HG03521 (cell line): ENCODE measurements around the gene SMC2.

Experiments used
- ATAC-seq: cut with Tn5 transposase; IDR thresholded peaks from one replicate; pipeline ENCODE4 v1.9.1; 2021; ENCODE audit warnings: mild to moderate bottlenecking, moderate library complexity; ENCODE audit not compliant: unreplicated experiment

Gene SMC2

GRCh38 chr9:104099630-104100029 is 5.5 kb downstream of the SMC2 start:
- ATAC-seq, result no peak

DNA sequence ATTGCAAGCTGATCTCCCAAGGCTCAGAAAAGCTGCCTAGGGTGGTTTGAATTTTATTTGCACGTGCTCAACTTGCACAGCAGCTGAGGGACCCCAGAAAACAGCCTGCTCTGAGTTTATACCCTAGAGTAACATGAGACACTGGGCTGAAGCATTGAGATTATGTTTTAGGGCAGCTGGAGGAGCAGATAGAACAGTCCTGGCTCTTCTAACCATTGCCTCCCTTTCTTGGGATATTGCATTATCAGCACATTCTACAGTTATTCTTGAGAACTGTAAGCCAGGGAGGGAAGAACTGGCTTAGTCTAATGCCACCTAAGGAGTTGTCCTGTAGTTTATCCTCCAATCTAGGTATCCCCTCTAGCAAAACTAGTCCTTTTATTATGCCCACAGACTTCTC is 10.3 kb downstream of the SMC2 start:
- ATAC-seq, result no peak

DNA sequence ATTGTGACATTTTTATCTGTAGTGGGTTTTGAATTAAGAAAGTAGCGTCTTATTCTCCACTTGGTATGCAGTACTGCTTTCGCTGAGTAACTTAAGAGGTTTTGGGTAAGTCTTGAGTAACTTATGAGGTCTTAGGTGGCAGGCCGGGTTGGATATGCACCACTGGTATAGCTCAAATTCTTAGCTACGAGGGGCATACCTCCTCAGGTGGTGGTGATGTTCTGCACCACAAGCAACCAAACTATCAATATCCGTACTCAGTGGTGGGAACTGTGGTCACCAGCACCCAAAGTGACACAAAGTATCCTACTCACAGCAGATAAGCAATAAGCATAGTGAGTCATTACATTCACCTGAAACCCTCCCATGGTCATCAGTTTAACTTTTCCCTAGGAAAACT is 13.7 kb downstream of the SMC2 start:
- no peak for ATAC-seq

DNA sequence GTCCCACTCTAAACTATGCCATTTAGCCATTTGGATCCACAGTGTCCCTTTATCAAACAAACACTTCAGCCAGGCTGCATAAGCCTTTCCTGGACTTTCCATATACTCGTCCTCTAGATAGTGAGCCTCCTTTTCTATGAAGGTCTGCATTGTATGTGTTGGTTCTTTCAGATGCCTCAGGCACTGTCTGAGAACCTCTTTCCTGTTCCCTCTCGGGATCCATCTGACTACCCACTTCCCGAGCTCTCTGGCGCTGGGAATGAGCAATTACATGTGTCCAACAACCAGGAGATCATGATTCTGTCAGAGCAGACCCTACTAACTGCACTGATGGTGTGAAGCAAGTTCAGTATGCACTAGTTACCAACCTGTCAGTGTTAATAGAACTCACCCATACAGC is 14.2 kb downstream of the SMC2 start:
- ATAC-seq, result no peak

DNA sequence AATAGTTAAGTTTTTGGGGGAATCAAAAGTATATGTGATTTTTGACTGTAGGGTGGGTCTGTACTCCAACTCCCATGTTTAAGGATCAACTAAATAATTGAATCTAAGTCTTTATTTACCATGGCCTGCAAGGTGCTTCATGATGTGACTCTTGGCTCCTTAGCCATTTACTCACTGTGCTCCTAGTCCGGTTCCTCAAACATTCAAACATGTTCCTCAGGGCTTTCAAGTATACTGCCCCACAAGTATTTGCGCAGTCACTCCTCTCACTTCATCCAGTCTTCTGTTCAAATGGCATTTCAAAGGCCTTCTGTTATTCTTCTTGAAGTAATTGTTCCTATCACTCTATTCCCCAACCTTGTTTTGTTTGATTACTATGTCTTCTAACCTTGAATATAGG is 16.4 kb downstream of the SMC2 start:
- no peak for ATAC-seq

DNA sequence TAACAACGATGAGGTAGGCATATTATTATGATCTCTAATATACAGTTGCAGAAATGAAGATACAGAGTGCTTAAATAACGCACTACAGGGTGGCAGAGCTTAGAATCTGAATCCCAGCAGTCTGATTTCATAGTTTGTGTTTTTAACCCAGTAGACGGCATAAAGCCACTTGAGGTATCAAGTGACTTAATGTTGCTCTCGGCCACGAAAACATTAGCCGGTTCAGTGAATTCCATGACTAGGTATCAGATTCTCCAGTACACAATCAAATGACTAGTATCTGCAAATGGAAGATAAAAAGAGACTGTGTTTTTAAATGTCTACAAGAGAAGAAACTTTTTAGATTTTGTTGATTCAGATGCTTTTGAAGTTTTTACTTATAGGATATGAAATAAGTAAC is 24.8 kb downstream of the SMC2 start:
- ATAC-seq, result no peak

GRCh38 chr9:104121022-104121421 is 26.9 kb downstream of the SMC2 start:
- ATAC-seq, result no peak

DNA sequence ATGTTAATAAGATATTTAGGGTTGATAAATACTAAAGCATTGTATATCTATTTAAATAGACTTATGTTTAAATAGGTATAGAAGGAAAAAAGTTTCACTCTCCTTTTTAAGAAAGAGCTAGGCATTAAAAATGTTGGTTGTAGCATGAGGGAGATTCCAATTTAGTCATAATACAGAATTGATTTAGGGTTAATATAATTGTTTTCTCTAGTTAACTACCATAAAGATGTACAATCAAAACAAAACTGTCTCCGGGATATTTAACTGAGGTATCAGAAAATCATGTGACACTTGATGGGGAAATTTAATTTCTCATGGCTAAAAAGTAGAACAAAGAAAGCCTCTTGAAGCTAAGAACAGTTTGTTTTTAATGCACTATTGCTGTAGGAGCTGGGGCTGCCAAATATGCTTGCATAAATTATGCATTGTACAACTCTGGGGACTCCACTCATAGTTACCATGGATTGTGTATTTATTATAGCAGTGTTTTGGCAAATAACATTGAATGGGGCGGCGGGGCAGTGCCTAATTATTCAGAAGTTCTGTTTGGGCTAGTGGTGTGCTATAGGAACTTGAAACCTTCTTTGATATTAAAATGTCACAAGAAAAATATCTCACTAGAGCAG is 44.2 kb downstream of the SMC2 start:
- no peak for ATAC-seq

- ATAC-seq, result no peak
These were observed 48.9 kb downstream of the SMC2 start for GRCh38 chr9:104142799-104143549.

DNA sequence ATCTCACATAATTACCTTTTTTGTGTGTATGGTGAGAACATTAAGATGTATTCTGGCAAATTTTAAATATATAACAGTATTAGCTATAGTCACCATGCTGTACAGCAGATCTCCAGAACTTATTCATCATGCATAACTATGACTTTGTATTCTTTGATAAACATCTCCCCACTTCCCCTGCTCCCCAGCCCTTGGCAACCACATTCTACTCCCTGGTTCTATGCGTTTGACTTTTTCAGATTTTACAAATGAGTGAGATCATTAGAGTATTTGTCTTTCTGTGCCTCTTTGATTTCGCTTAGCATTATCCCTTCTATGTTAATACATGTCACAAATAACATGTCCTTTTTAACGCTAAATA is 49.4 kb downstream of the SMC2 start:
- no peak for ATAC-seq

DNA sequence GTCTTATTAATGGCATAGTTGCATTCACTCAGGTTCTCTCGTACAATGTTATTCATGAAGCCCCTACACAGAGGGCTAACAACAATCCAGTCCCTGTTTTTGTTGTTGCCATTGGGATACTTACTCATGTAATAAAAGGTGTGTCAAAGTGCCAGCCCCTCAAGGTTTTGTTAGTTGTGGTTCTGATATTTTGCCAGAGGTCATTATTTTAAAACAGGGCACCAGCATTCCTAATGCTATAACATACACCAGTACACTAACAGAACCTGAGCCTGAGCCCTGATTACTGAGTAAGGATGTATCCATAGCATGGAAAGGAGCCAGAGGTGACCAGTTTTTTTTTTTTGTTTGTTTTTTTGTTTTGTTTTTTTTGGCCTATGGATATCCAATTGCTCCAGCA is 50.2 kb downstream of the SMC2 start:
- ATAC-seq, result no peak

DNA sequence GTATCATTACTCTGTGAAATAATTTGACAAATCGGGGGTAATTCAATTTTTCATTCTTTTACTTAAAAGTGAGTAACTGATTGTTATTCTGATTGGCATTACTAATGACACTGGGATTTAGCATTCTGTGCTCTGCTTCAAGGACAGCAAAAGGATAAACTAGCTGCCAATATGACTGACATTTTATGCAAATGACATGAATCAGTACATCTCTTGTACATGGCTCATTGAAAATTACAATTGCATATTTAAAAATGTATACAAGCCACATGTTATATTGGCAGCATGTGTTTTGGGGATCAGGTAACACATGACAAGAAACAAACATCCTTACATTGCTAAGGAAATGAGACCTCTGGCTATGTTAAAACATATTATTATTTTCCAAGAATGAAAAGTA is 79.0 kb downstream of the SMC2 start:
- no peak for ATAC-seq

DNA sequence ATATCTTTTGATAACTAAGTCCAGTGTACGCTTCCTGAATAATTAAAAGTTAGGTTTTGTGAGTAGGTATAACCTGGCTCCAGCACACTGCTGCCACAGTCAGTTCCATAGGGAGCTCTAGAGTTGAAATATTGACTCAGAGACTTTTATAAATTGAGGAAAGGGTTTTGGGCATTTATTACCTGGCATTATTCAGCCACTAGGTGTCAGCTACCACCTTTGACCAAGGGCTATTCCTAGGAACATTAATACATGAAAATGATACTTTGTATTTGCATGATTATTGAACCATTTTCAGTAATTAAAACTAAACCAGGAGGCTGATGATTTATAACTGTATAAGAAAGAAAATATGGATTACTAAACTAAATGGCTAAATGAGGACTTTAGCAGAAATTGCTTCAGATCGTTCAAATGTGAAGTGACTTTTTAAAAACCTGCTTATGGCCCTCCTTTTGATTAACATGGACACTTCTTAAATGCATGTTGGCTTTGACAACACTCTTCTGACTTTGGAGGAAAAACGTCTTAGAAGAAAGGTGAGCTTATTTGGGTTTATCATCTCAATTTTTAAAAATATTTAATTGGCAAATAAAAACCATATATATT is 83.0 kb downstream of the SMC2 start:
- no peak for ATAC-seq

GRCh38 chr9:104177676-104178075 is 83.6 kb downstream of the SMC2 start:
- ATAC-seq, result no peak
